Calu3 (cell line): Measurements from ENCODE around the gene PEPD. TPM values are rescaled to one million over a fixed set of nuclear protein-coding genes. Genes with fewer than 3 reads are reported as not detected.

Experiments used
- Bru-seq: library from RNA; stranded (reverse); fragments of 400-500 nt; gene quantifications from one replicate; lab custom pipeline; 2021; lab: Mats Ljungman, UMichigan
- BruChase-seq, 2 experiments: library from RNA; stranded (reverse); fragments of 400-500 nt; gene quantifications; one replicate each; lab custom pipeline; 2021; lab: Mats Ljungman, UMichigan
- BruUV-seq: library from RNA; stranded (reverse); fragments of 400-500 nt; replicated peaks from 2 replicates; lab custom pipeline; 2021; lab: Mats Ljungman, UMichigan
- CTCF ChIA-PET: fragments of 300-600 bp; sonication (Branson Sonifier 250); formaldehyde crosslinking; loops from one replicate; lab custom pipeline; 2022; ENCODE audit warnings: antibody characterized with exemption; lab: Charles Lee
- DNase-seq: peaks from one replicate; pipeline ENCODE4 v3.0.0; 2022
- H3K27ac Mint-ChIP-seq: one replicate; pipeline ENCODE4 v1.8.0; 2022; ENCODE audit warnings: mixed read lengths; ENCODE audit not compliant: unreplicated experiment
- H3K27me3 Mint-ChIP-seq: one replicate; pipeline ENCODE4 v1.8.0; 2022; ENCODE audit warnings: mixed read lengths; ENCODE audit not compliant: unreplicated experiment
- H3K36me3 Mint-ChIP-seq: one replicate; pipeline ENCODE4 v1.8.0; 2022; ENCODE audit warnings: mild to moderate bottlenecking, moderate library complexity, mixed read lengths; ENCODE audit not compliant: insufficient read depth, unreplicated experiment
- H3K4me1 Mint-ChIP-seq: one replicate; pipeline ENCODE4 v1.8.0; 2022; ENCODE audit warnings: mild to moderate bottlenecking, low read depth, mixed read lengths; ENCODE audit not compliant: unreplicated experiment
- H3K4me3 Mint-ChIP-seq: one replicate; pipeline ENCODE4 v1.8.0; 2022; ENCODE audit warnings: mild to moderate bottlenecking, low read depth, moderate library complexity, mixed read lengths; ENCODE audit not compliant: unreplicated experiment
- H3K9me3 Mint-ChIP-seq: one replicate; pipeline ENCODE4 v1.8.0; 2022; ENCODE audit warnings: low read depth, mixed read lengths; ENCODE audit not compliant: unreplicated experiment
- CTCF ChIP-seq: fragments of 200-600 bp; IDR thresholded peaks from one replicate; pipeline ENCODE4 v1.8.0; 2022; ENCODE audit warnings: antibody characterized with exemption; ENCODE audit not compliant: unreplicated experiment
- intact Hi-C: fragments of 100-400 bp; cut with micrococcal nuclease; formaldehyde crosslinking; loops from one replicate; pipeline ENCODE4 v1.10.0; 2022; ENCODE audit not compliant: unreplicated experiment
- long read RNA-seq: library from polyadenylated mRNA; stranded (forward); transcript quantifications from one replicate; pipeline ENCODE4 v2.0.0, GENCODE V29; 2022
- total RNA-seq: library from RNA; stranded (reverse); gene quantifications from 2 replicates; pipeline ENCODE4 v1.2.3, GENCODE V29; 2022

Gene PEPD
- 55.1 and 65.5 TPM in 2 replicates for total RNA-seq
- percentile 55 among the genes with signal in this experiment for Bru-seq, nascent RNA
- percentile 53 among the genes with signal in this experiment for BruChase-seq, experiment 1, labeled RNA remaining after a 6-hour chase
- percentile 52 among the genes with signal in this experiment for BruChase-seq, experiment 2, labeled RNA remaining after a 2-hour chase
- long read RNA-seq, transcript PEPD-201 (15 exons, 1,910 nt): major isoform, 106 of 131 reads
- long read RNA-seq, partial matches to known transcripts: 14 of 131 reads
- long read RNA-seq, other reads (novel, unspliced or antisense): 10 of 131 reads

DNA sequence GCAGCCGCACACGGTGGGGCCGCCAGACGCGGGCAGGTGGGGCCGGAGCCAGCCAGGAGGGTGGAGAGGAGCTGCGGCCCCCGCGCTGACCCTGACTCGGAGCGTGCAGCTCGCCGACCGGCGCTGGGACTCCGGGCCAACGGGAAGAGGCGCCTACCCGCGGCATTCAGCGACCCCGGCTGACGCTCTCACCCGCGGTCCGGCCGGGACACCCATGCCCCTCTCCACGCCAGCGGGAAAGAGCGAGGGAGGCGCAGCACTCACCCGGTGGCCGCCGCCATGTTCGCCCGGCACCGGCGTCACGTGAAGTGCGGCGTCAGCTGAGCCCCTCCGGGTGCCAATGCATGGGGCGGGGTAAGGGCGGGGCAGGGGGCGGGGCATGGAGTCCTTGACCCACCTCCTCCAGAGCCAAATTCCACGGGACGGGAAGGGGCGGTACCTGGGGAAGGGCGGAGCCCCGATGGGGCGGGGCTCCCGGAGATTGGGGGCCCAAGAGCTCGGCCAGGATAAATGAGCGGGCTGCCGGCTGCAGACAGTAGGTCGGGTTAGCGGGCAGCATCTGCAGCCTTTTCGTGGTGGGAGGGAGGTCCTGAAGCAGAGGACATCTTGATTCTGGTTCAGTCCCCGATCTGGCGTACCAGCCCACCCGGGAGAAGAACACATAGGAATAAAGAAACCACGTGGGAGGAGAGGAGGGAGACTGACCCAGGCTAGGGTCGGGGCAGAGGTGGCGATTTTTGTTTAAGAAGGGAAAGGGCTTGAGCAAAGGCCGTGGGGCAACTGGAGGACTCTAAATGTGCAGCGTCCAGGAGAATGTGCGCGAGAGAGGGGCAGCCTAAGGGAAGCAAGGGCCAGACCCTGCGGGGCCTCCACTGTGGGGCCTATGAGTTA, at the start of gene PEPD:
Gene PEPD (minus strand): TSS at position 312 of the 891 bp plus-strand sequence. CDS start 31 bp downstream, at position 281.
- CTCF ChIA-PET: interaction anchor here (0.6 to 1.6 kb wide), 6 partner anchors 19 to 103 kb away, joined by 3 to 5 read pairs (median 3); no protein-coding TSS in a partner anchor
- DNase-seq: peak; percentile 90
- intact Hi-C loops: loop anchor here (10.0 kb wide), 1 partner anchor 87 kb away; no protein-coding TSS in a partner anchor
- Mint-ChIP-seq H3K27me3 (peaks cover 62% of the 10 kb centered on the region), H3K4me3 (peak within 1 kb of the TSS; percentile 77), H3K27ac (peak within 1 kb of the TSS; percentile 51), H3K36me3 (peaks cover 22% of the 10 kb centered on the region), H3K9me3 (no peaks in the 10 kb centered on the region), H3K4me1 (peaks cover 20% of the 10 kb centered on the region)
- BruUV-seq: no TSS peak
- no peak for TF ChIP-seq CTCF

GRCh38 chr19:33569821-33570220, 48.2 kb upstream of the PEPD start:
- no peak overlapping the region for H3K4me3 Mint-ChIP-seq
- TF ChIP-seq CTCF: no peak
- H3K4me1 Mint-ChIP-seq: peaks cover 11% of the 10 kb centered on the region
- BruUV-seq: no TSS peak
- no peaks in the 10 kb centered on the region for H3K36me3 Mint-ChIP-seq
- no peaks in the 10 kb centered on the region for H3K9me3 Mint-ChIP-seq
- DNase-seq: no peak
- CTCF ChIA-PET: interaction anchor here (1.1 kb wide), 1 partner anchor 10 kb away, joined by 4 read pairs; no protein-coding TSS in a partner anchor
- intact Hi-C loops: no loop called here
- H3K27me3 Mint-ChIP-seq: peaks cover 76% of the 10 kb centered on the region
- no peak overlapping the region for H3K27ac Mint-ChIP-seq

DNA sequence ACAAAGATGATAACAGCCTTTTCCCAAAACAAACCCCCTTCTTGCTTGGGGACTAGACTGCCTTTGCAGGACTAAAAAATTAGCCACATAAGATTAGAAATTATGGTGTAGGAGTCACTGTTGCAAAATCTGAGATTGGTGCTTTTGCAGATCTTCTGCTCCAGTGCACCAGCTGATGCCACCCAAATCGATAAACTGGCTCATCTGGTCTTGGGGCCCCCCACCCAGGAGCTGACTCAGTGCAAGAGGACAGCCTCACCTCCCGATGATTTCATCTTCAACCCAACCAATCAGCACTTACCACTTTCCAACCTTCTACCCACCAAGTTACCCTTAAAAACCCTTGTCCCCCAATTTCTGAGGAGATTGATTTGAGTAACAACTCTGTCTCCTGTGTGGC, 47.1 kb upstream of the PEPD start:
- Mint-ChIP-seq H3K36me3 (no peaks in the 10 kb centered on the region), H3K27ac (no peak overlapping the region), H3K9me3 (no peaks in the 10 kb centered on the region), H3K4me1 (peaks cover 11% of the 10 kb centered on the region), H3K27me3 (peaks cover 84% of the 10 kb centered on the region), H3K4me3 (no peak overlapping the region)
- no peak for TF ChIP-seq CTCF
- intact Hi-C loops: no loop called here
- peak; percentile 70 for DNase-seq
- no TSS peak for BruUV-seq
- CTCF ChIA-PET: no interaction called here

- no peak overlapping the region for H3K4me3 Mint-ChIP-seq
- TF ChIP-seq CTCF: no peak
- no peaks in the 10 kb centered on the region for H3K36me3 Mint-ChIP-seq
- peaks cover 11% of the 10 kb centered on the region for H3K4me1 Mint-ChIP-seq
- no peak for DNase-seq
- H3K9me3 Mint-ChIP-seq: no peaks in the 10 kb centered on the region
- intact Hi-C loops: no loop called here
- H3K27me3 Mint-ChIP-seq: peaks cover 57% of the 10 kb centered on the region
- CTCF ChIA-PET: interaction anchor here (1.4 kb wide), 1 partner anchor 13 kb away, joined by 4 read pairs; no protein-coding TSS in a partner anchor
- no TSS peak for BruUV-seq
- H3K27ac Mint-ChIP-seq: no peak overlapping the region
These were observed 43.3 kb upstream of the PEPD start for GRCh38 chr19:33564836-33565338.
